IMR-90 (cell line): ENCODE measurements around the gene AFAP1L1. TPM values are rescaled to one million over a fixed set of nuclear protein-coding genes. Genes with fewer than 3 reads are reported as not detected.
A peak's percentile ranks its signal among the peaks of the same experiment; 100 is the strongest.

Source experiments
- ATAC-seq: fragments of 200-7000 bp; cut with Tn5 transposase; 2 replicates; pipeline ENCODE4 v1.9.1; 2020; ENCODE audit warnings: low read depth, mild to moderate bottlenecking, moderate library complexity
- BruUV-seq: library from RNA; stranded (reverse); fragments of 400-500 nt; replicated peaks from 2 replicates; lab custom pipeline; 2021; lab: Mats Ljungman, UMichigan
- CTCF ChIA-PET: fragments of 300-600 bp; formaldehyde crosslinking; extraction: SDS; loops from one replicate; lab custom pipeline; 2021; ENCODE audit warnings: antibody characterized with exemption; lab: Yijun Ruan, JAX
- POLR2A ChIA-PET: fragments of 300-600 bp; sonication (Branson Sonifier 250); formaldehyde crosslinking; loops from one replicate; lab custom pipeline; 2022; ENCODE audit warnings: antibody characterized with exemption; ENCODE audit not compliant: unreplicated experiment; lab: Charles Lee
- DNase-seq: peaks from one replicate; pipeline ENCODE4 v3.0.0; 2013
- H2AFZ ChIP-seq: replicated peaks from 2 replicates; pipeline ENCODE3; 2013; ENCODE audit warnings: low read length, mild to moderate bottlenecking; ENCODE audit not compliant: poor library complexity
- H2AK5ac ChIP-seq: 2 replicates; pipeline ENCODE4 v1.6.1; 2013; ENCODE audit warnings: low read depth, low read length, inconsistent platforms
- H2AK9ac ChIP-seq: replicated peaks from 2 replicates; pipeline ENCODE3; 2013; ENCODE audit warnings: mild to moderate bottlenecking, low read depth, low read length, moderate library complexity; ENCODE audit not compliant: poor library complexity
- H2BK120ac ChIP-seq: 2 replicates; pipeline ENCODE4 v1.6.1; 2013; ENCODE audit warnings: low read depth, low read length, inconsistent platforms
- H2BK15ac ChIP-seq: 3 replicates; pipeline ENCODE4 v1.6.1; 2013; ENCODE audit warnings: low read depth, low read length, inconsistent platforms
- H2BK20ac ChIP-seq: 2 replicates; pipeline ENCODE4 v1.6.1; 2013; ENCODE audit warnings: low read depth, mild to moderate bottlenecking, inconsistent platforms, low read length, moderate library complexity
- H2BK5ac ChIP-seq: 2 replicates; pipeline ENCODE4 v1.6.1; 2013; ENCODE audit warnings: mild to moderate bottlenecking, low read depth, low read length, inconsistent platforms; ENCODE audit not compliant: poor library complexity, severe bottlenecking
- H3K14ac ChIP-seq: replicated peaks from 2 replicates; pipeline ENCODE4 v1.6.1; 2013; ENCODE audit warnings: low read depth, low read length, inconsistent platforms
- H3K18ac ChIP-seq: 2 replicates; pipeline ENCODE4 v1.6.1; 2013; ENCODE audit warnings: low read depth, low read length, control low read depth
- H3K23ac ChIP-seq: 2 replicates; pipeline ENCODE4 v1.6.1; 2013; ENCODE audit warnings: low read depth, low read length, inconsistent platforms
- H3K27ac ChIP-seq: 2 replicates; pipeline ENCODE4 v1.5.1; 2013; ENCODE audit warnings: mild to moderate bottlenecking, control low read depth, low read length; ENCODE audit not compliant: insufficient read depth
- H3K27me3 ChIP-seq: 2 replicates; pipeline ENCODE4 v1.6.1; 2013; ENCODE audit warnings: low read length; ENCODE audit not compliant: control insufficient read depth, insufficient read depth
- H3K36me3 ChIP-seq: 2 replicates; pipeline ENCODE4 v1.6.1; 2013; ENCODE audit warnings: low read length, mixed read lengths; ENCODE audit not compliant: control insufficient read depth, insufficient read depth
- H3K4ac ChIP-seq: 2 replicates; pipeline ENCODE4 v1.6.1; 2013; ENCODE audit warnings: low read depth, low read length, inconsistent platforms
- H3K4me1 ChIP-seq: 2 replicates; pipeline ENCODE4 v1.6.1; 2013; ENCODE audit warnings: low read length, mixed read lengths; ENCODE audit not compliant: control insufficient read depth, insufficient read depth
- H3K4me2 ChIP-seq: 2 replicates; pipeline ENCODE4 v1.6.1; 2013; ENCODE audit warnings: low read depth, mild to moderate bottlenecking, control low read depth, low read length, moderate library complexity
- H3K4me3 ChIP-seq: 2 replicates; pipeline ENCODE4 v1.5.1; 2013; ENCODE audit warnings: low read depth, mild to moderate bottlenecking, control low read depth, low read length, moderate library complexity; ENCODE audit not compliant: insufficient read depth
- H3K56ac ChIP-seq: 2 replicates; pipeline ENCODE4 v1.6.1; 2013; ENCODE audit warnings: low read length, inconsistent platforms; ENCODE audit not compliant: insufficient read depth; ENCODE audit errors: extremely low read depth
- H3K79me1 ChIP-seq, 2 experiments: 2 replicates each; pipeline ENCODE4 v1.6.1; 2013; ENCODE audit warnings: low read length in 2 of 2, inconsistent platforms in 1 of 2, low read depth in 1 of 2
- H3K9ac ChIP-seq: 2 replicates; pipeline ENCODE4 v1.6.1; 2013; ENCODE audit warnings: low read depth, low read length, control low read depth
- H3K9me1 ChIP-seq: 2 replicates; pipeline ENCODE4 v1.6.1; 2013; ENCODE audit warnings: low read length, inconsistent platforms; ENCODE audit not compliant: insufficient read depth
- H3K9me3 ChIP-seq: 2 replicates; pipeline ENCODE4 v1.6.1; 2013; ENCODE audit warnings: low read length; ENCODE audit not compliant: control insufficient read depth, insufficient read depth
- H4K20me1 ChIP-seq: 2 replicates; pipeline ENCODE4 v1.6.1; 2013; ENCODE audit warnings: low read length, inconsistent platforms; ENCODE audit not compliant: insufficient read depth
- H4K5ac ChIP-seq: 2 replicates; pipeline ENCODE4 v1.6.1; 2013; ENCODE audit warnings: mild to moderate bottlenecking, low read depth, low read length, control low read depth
- H4K8ac ChIP-seq, 2 experiments: 2 replicates each; pipeline ENCODE4 v1.6.1; 2013; ENCODE audit warnings: low read depth in 2 of 2, low read length in 2 of 2, control low read depth in 1 of 2, inconsistent platforms in 1 of 2
- H4K91ac ChIP-seq: 2 replicates; pipeline ENCODE4 v1.6.1; 2013; ENCODE audit warnings: low read depth, low read length, inconsistent platforms; ENCODE audit not compliant: insufficient read depth
- POLR2A ChIP-seq: IDR thresholded peaks from 2 replicates; pipeline ENCODE4 v1.6.1; 2012; ENCODE audit warnings: mild to moderate bottlenecking, low read depth, low read length
- WGBS, 2 experiments: methylation state at CpG; one replicate each; pipeline versions ENCODE4 v1.1.5 to v1.1.7; 2013; ENCODE audit warnings: missing lambda C conversion rate in 2 of 2; ENCODE audit not compliant: insufficient read length in 1 of 2; ENCODE audit errors: extremely low coverage in 2 of 2; 5-methylcytosine and 5-hydroxymethylcytosine counted together
- dilution Hi-C: fragments of 300-500 bp; cut with HindIII; formaldehyde crosslinking; loops from one replicate; pipeline ENCODE4 v1.14.3; 2018; ENCODE audit warnings: low sequenced_read_pairs; ENCODE audit not compliant: unreplicated experiment
- in situ Hi-C: fragments of 300-500 bp; cut with MboI; formaldehyde crosslinking; loops from 3 replicates; pipeline ENCODE4 v1.14.3; 2019; ENCODE audit warnings: low sequenced_read_pairs, inconsistent platforms, mixed read lengths
- intact Hi-C: fragments of 100-400 bp; cut with micrococcal nuclease; formaldehyde crosslinking; loops from 2 replicates; pipeline ENCODE4 v1.10.0; 2022
- polyA plus RNA-seq, 3 experiments: library from polyadenylated mRNA; depleted of rRNA; stranded (reverse); fragments of >200 nt; gene quantifications; 2 replicates each; pipeline ENCODE4 v1.2.3, GENCODE V29; 2012; ENCODE audit warnings: low replicate concordance in 1 of 3
- total RNA-seq: library from RNA; depleted of rRNA; stranded (reverse); fragments of >200 nt; gene quantifications from 2 replicates; pipeline ENCODE4 v1.2.3, GENCODE V29; 2012

AFAP1L1 gene
- total and polyA plus RNA-seq, 2 of the 4 experiments (the other 2 are of a cell fraction), result 3.3 to 5.7 TPM

GRCh38 chr5:149289301-149289700 lies 17.6 kb downstream of the AFAP1L1 start:
- CTCF ChIA-PET, result no interaction called here
- Histone ChIP-seq H2BK5ac (no peak overlapping the region), H2AK5ac (no peak overlapping the region), H3K4me2 (peak overlapping the region; percentile 25; the same call in 1 of the 2 replicates), H3K14ac (peak overlapping the region; percentile 72; the same call in 1 of the 2 replicates), H3K9me1 (peaks cover 16% of the 10 kb centered on the region; the same call in 1 of the 2 replicates), H3K4me1 (peaks cover 1% of the 10 kb centered on the region; the same call in 1 of the 2 replicates), H4K5ac (no peak overlapping the region), H2AK9ac (no peak overlapping the region), H3K36me3 (no peaks in the 10 kb centered on the region), H4K20me1 (no peaks in the 10 kb centered on the region), H3K4me3 (no peak overlapping the region), H2BK20ac (no peak overlapping the region), H3K9me3 (no peaks in the 10 kb centered on the region), H3K27ac (no peak overlapping the region), H3K79me1 (0 out of 4 replicates have a peak, but pooled peaks cover 0 to 3% of the 10 kb centered on the region in 2 experiments), H2BK15ac (no peak overlapping the region), H3K18ac (no peak overlapping the region), H2BK120ac (no peak overlapping the region), H4K8ac (no peak overlapping the region; a peak in 1 of 4 replicates), H3K4ac (no peak overlapping the region), H3K56ac (no peak overlapping the region), H2AFZ (peak overlapping the region; percentile 65), H3K9ac (no peak overlapping the region), H3K27me3 (no peaks in the 10 kb centered on the region), H3K23ac (0 out of 2 replicates have a peak overlapping the region, but pooled peaks have one; percentile 0), H4K91ac (no peak overlapping the region; the same call in 1 of the 2 replicates)
- no peak for TF ChIP-seq POLR2A
- POLR2A ChIA-PET, result no interaction called here
- DNase-seq, result peak; percentile 31
- intact Hi-C loops, result no loop called here
- 40% methylated on average over 2 of the region's 7 CpGs; no CpG with 5 or more reads in 1 of the 2 experiments for WGBS, 2 experiments
- dilution Hi-C loops, result no loop called here
- no TSS peak for BruUV-seq
- in situ Hi-C loops, result no loop called here
- ATAC-seq, result no peak
